H1 (cell line): Measurements from ENCODE around the gene TNFRSF13B. TPM values are rescaled to one million over a fixed set of nuclear protein-coding genes. Genes with fewer than 3 reads are reported as not detected.

Source experiments
- CTCF ChIA-PET: fragments of 300-600 bp; sonication (Branson Sonifier 250); formaldehyde crosslinking; loops from one replicate; lab custom pipeline; 2021; ENCODE audit not compliant: partially characterized antibody; lab: Charles Lee
- POLR2A ChIA-PET: fragments of 300-600 bp; sonication (Branson Sonifier 250); formaldehyde crosslinking; loops from one replicate; lab custom pipeline; 2021; ENCODE audit warnings: inconsistent platforms; ENCODE audit not compliant: partially characterized antibody; lab: Charles Lee
- DNase-seq, 2 experiments: peaks; one replicate each; pipeline versions ENCODE4 v3.0.0 to v3.0.0-alpha.2; 2010 to 2022; ENCODE audit warnings: low spot score in 2 of 2, low read depth in 1 of 2, mixed read lengths in 1 of 2
- FAIRE-seq: peaks from 2 replicates; lab custom pipeline; 2011; peaks lifted over from hg19 to GRCh38; lab: Jason Lieb, UNC
- H2AFZ ChIP-seq: 2 replicates; pipeline ENCODE4 v1.8.1; 2012; ENCODE audit warnings: low read length, inconsistent platforms
- H2AK5ac ChIP-seq: 2 replicates; pipeline ENCODE4 v1.6.1; 2013; ENCODE audit warnings: low read depth, low read length
- H2BK120ac ChIP-seq: replicated peaks from 2 replicates; pipeline ENCODE3; 2013; ENCODE audit warnings: low read depth, low read length, inconsistent platforms
- H2BK12ac ChIP-seq: 2 replicates; pipeline ENCODE4 v1.6.1; 2013; ENCODE audit warnings: low read depth, low read length
- H2BK15ac ChIP-seq: 2 replicates; pipeline ENCODE4 v1.6.1; 2013; ENCODE audit warnings: low read length
- H2BK20ac ChIP-seq: 2 replicates; pipeline ENCODE4 v1.6.1; 2013; ENCODE audit warnings: low read length
- H2BK5ac ChIP-seq: 2 replicates; pipeline ENCODE4 v1.6.1; 2013; ENCODE audit warnings: low read depth, low read length
- H3K14ac ChIP-seq: 2 replicates; pipeline ENCODE4 v1.6.1; 2013; ENCODE audit warnings: inconsistent platforms; ENCODE audit not compliant: insufficient read length
- H3K18ac ChIP-seq: 2 replicates; pipeline ENCODE4 v1.6.1; 2013; ENCODE audit warnings: low read length; ENCODE audit errors: extremely low read depth
- H3K23ac ChIP-seq: 2 replicates; pipeline ENCODE4 v1.6.1; 2013; ENCODE audit warnings: inconsistent platforms; ENCODE audit not compliant: insufficient read length
- H3K23me2 ChIP-seq: 2 replicates; pipeline ENCODE4 v1.6.1; 2013; ENCODE audit warnings: low read depth, low read length
- H3K27ac ChIP-seq: 2 replicates; pipeline ENCODE4 v1.6.1; 2011; ENCODE audit warnings: low read depth, low read length, inconsistent platforms
- H3K27me3 ChIP-seq, 4 experiments: replicated peaks in 1 of 4; 1 replicate in 1 of 4; 2 replicates in 3 of 4; pipeline versions ENCODE4 v1.6.1 to v1.8.1; 2011 to 2013; ENCODE audit warnings: low read length in 3 of 4, mild to moderate bottlenecking in 3 of 4, inconsistent platforms in 2 of 4, mixed read lengths in 2 of 4, moderate library complexity in 1 of 4; ENCODE audit not compliant: control insufficient read depth in 3 of 4, insufficient read depth in 3 of 4; ENCODE audit errors: extremely low read depth in 1 of 4
- H3K36me3 ChIP-seq, 4 experiments: 2 replicates each; pipeline versions ENCODE4 v1.6.1 to v1.8.1; 2011 to 2013; ENCODE audit warnings: mild to moderate bottlenecking in 4 of 4, low read length in 3 of 4, moderate library complexity in 2 of 4, control low read depth in 1 of 4, inconsistent platforms in 1 of 4; ENCODE audit not compliant: insufficient read depth in 4 of 4, control insufficient read depth in 2 of 4
- H3K4ac ChIP-seq: replicated peaks from 2 replicates; pipeline ENCODE3; 2013; ENCODE audit warnings: low read length, low read depth, mixed read lengths, inconsistent platforms; ENCODE audit not compliant: insufficient read length
- H3K4me1 ChIP-seq, 4 experiments: replicated peaks in 1 of 4; 1 replicate in 1 of 4; 2 replicates in 3 of 4; pipeline versions ENCODE4 v1.6.1 to v1.8.1; 2011 to 2013; ENCODE audit warnings: low read length in 3 of 4, inconsistent platforms in 2 of 4, mixed read lengths in 1 of 4; ENCODE audit not compliant: insufficient read depth in 4 of 4, control insufficient read depth in 3 of 4
- H3K4me2 ChIP-seq, 2 experiments: 2 replicates each; pipeline versions ENCODE4 v1.6.1 to v1.8.1; 2011 to 2013; ENCODE audit warnings: low read depth in 2 of 2, low read length in 2 of 2, control low read depth in 1 of 2, inconsistent platforms in 1 of 2, mild to moderate bottlenecking in 1 of 2; ENCODE audit not compliant: insufficient read depth in 1 of 2
- H3K4me3 ChIP-seq, 4 experiments: fragments of 200-600, 300-600 bp in 1 of 4; sonication (generic), shearing (Covaris generic), sonication (Bioruptor Twin) in 1 of 4; 2 replicates each; pipeline versions ENCODE4 v1.5.1 to v1.8.1; 2011 to 2016; ENCODE audit warnings: low read length in 4 of 4, low read depth in 3 of 4, control low read depth in 2 of 4, inconsistent platforms in 2 of 4, mild to moderate bottlenecking in 2 of 4, mixed read lengths in 1 of 4, moderate library complexity in 1 of 4; ENCODE audit not compliant: insufficient read depth in 2 of 4; ENCODE audit errors: extremely low read depth in 1 of 4
- H3K56ac ChIP-seq: replicated peaks from 2 replicates; pipeline ENCODE3; 2013; ENCODE audit warnings: low read depth, mild to moderate bottlenecking, mixed read lengths, low read length, inconsistent platforms; ENCODE audit not compliant: insufficient read length
- H3K79me1 ChIP-seq: 2 replicates; pipeline ENCODE4 v1.6.1; 2013; ENCODE audit warnings: low read depth, low read length, control low read depth
- H3K79me2 ChIP-seq, 2 experiments: 2 replicates each; pipeline versions ENCODE4 v1.6.1 to v1.8.1; 2012 to 2013; ENCODE audit warnings: low read length in 2 of 2, mild to moderate bottlenecking in 2 of 2, inconsistent platforms in 1 of 2; ENCODE audit not compliant: insufficient read depth in 2 of 2, control insufficient read depth in 1 of 2
- H3K9ac ChIP-seq, 4 experiments: replicated peaks in 1 of 4; 1 replicate in 1 of 4; 2 replicates in 3 of 4; pipeline versions ENCODE4 v1.6.1 to v1.8.1; 2011 to 2013; ENCODE audit warnings: low read depth in 3 of 4, low read length in 3 of 4, control low read depth in 2 of 4, mild to moderate bottlenecking in 2 of 4, moderate library complexity in 2 of 4, inconsistent platforms in 1 of 4; ENCODE audit errors: extremely low read depth in 1 of 4
- H3K9me3 ChIP-seq, 2 experiments: 2 replicates each; pipeline versions ENCODE4 v1.6.1 to v1.8.1; 2012 to 2013; ENCODE audit warnings: mild to moderate bottlenecking in 2 of 2, moderate library complexity in 2 of 2, control low read depth in 1 of 2, inconsistent platforms in 1 of 2, low read depth in 1 of 2, low read length in 1 of 2, mixed read lengths in 1 of 2; ENCODE audit not compliant: insufficient read depth in 2 of 2
- H4K20me1 ChIP-seq, 2 experiments: replicated peaks in 1 of 2; 2 replicates each; pipeline versions ENCODE3 to v1.8.1; 2011 to 2013; ENCODE audit warnings: inconsistent platforms in 2 of 2, low read length in 2 of 2, mild to moderate bottlenecking in 1 of 2; ENCODE audit not compliant: insufficient read depth in 2 of 2, control insufficient read depth in 1 of 2
- H4K5ac ChIP-seq: 2 replicates; pipeline ENCODE4 v1.6.1; 2013; ENCODE audit warnings: low read length, low read depth, mixed read lengths, inconsistent platforms; ENCODE audit not compliant: insufficient read length
- H4K8ac ChIP-seq: 2 replicates; pipeline ENCODE4 v1.8.0; 2013; ENCODE audit warnings: mild to moderate bottlenecking, moderate library complexity, low read length, inconsistent platforms; ENCODE audit not compliant: insufficient read depth; ENCODE audit errors: extremely low read depth
- H4K91ac ChIP-seq: replicated peaks from 2 replicates; pipeline ENCODE3; 2013; ENCODE audit warnings: low read length, mixed read lengths, inconsistent platforms; ENCODE audit not compliant: insufficient read length
- CHD2 ChIP-seq: IDR thresholded peaks from 2 replicates; pipeline ENCODE4 v1.6.1; 2012; ENCODE audit warnings: low read length, improper control_type of control experiment
- POLR2A ChIP-seq, 2 experiments: IDR thresholded peaks; 1 replicate in 1 of 2; 2 replicates in 1 of 2; pipeline ENCODE4 v1.6.1; 2011; ENCODE audit warnings: low read depth in 2 of 2, low read length in 2 of 2, mild to moderate bottlenecking in 2 of 2; ENCODE audit errors: control extremely low read depth in 1 of 2
- RAD21 ChIP-seq, 2 experiments: IDR thresholded peaks in 1 of 2; conservative IDR thresholded peaks in 1 of 2; 2 replicates each; pipeline ENCODE4 v1.6.1; 2011; ENCODE audit warnings: low read depth in 2 of 2, low read length in 2 of 2, improper control_type of control experiment in 1 of 2, inconsistent platforms in 1 of 2, mild to moderate bottlenecking in 1 of 2, moderate library complexity in 1 of 2
- RNF2 ChIP-seq: fragments of 200-900, 300-1000 bp; sonication (generic); IDR thresholded peaks from 2 replicates; pipeline ENCODE4 v1.7.1; 2016; ENCODE audit warnings: borderline replicate concordance, low read depth, mild to moderate bottlenecking, antibody characterized with exemption, low read length; ENCODE audit not compliant: poor library complexity, severe bottlenecking; ENCODE audit errors: missing control alignments
- SAP30 ChIP-seq: fragments of 300-600 bp; sonication (generic); IDR thresholded peaks from 2 replicates; pipeline ENCODE4 v1.7.1; 2012; ENCODE audit warnings: low read length, moderate library complexity, mild to moderate bottlenecking, inconsistent platforms; ENCODE audit not compliant: insufficient read depth, insufficient replicate concordance
- WGBS, 2 experiments: shearing (Covaris generic) in 1 of 2; methylation state at CpG; one replicate each; pipeline versions ENCODE4 v1.1.6 to v1.1.7; 2013 to 2015; ENCODE audit warnings: low lambda C conversion rate in 2 of 2, mixed read lengths in 2 of 2, inconsistent platforms in 1 of 2, low coverage in 1 of 2, missing lambda C conversion rate in 1 of 2; ENCODE audit not compliant: insufficient replicate concordance in 2 of 2, insufficient coverage in 1 of 2, insufficient read length in 1 of 2; ENCODE audit errors: extremely low coverage in 1 of 2, missing lambda C conversion rate in 1 of 2; 5-methylcytosine and 5-hydroxymethylcytosine counted together
- polyA plus RNA-seq, 7 experiments: library from polyadenylated mRNA; depleted of rRNA in 3 of 7; stranded (reverse) in 5 of 7; unstranded in 2 of 7; fragments of >200 nt in 5 of 7; fragments of 200-250 nt in 2 of 7; gene quantifications; 1 replicate in 5 of 7; 2 replicates in 1 of 7; 4 replicates in 1 of 7; pipeline versions ENCODE4 v1.2.1 to v1.2.3, GENCODE V29; 2011 to 2013; ENCODE audit warnings: missing spikeins in 2 of 7, mixed read lengths in 2 of 7
- total RNA-seq: library from RNA; stranded (reverse); fragmentation: NEBNext Ultra II Directional; extraction: Animal tissue kit (Norgen Biotek cat#: 25700); gene quantifications from 2 replicates; pipeline ENCODE4 v1.2.1, GENCODE V29; 2021
- TF ChIP-seq, protein P1 (sequence below), 3 experiments: IDR thresholded peaks; 1 replicate in 2 of 3; 2 replicates in 1 of 3; pipeline versions ENCODE4 v1.5.1 to v1.6.1; 2011; ENCODE audit warnings: low read length in 3 of 3, mild to moderate bottlenecking in 3 of 3, inconsistent platforms in 2 of 3, low read depth in 1 of 3, moderate library complexity in 1 of 3; ENCODE audit not compliant: insufficient read depth in 1 of 3; ENCODE audit errors: control extremely low read depth in 1 of 3

TNFRSF13B gene
- total and polyA plus RNA-seq, 2 of the 8 experiments (the other 6 are each of a cell fraction or from before 2014, with no cell fraction given), result not detected

DNA sequence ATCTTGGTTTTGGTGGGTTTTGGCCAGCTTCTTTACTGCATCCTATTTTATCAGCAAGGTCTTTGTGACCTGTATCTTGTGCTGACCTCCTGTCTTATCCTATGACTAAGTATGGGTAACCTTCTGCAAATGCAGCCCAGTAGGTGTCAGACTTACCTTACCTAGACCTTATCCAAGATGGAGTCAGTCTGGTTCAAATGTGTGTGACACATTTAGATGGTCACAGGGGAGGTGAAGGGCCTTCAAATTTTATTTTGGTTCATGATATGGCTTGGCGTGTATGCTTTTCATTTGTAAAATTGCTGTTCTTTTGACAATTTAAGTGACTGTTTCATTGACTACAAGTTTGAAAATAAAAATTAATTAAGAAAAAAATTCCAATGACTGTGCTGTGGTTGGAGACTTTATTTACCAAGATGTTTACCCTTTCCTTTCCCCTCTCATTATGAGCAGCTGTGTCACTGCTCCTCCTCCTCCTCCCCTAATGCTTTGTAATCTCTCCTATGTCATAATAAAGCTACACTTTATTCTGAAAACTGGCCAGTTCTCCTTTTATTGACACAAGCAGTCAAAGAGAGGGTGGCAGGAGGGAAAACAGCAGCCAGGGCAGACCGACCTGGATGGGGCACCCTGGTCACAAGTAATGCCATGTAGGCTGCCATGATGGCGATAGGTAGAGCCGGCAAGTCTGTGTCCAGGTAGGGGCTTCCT is 49.4 kb downstream of the TNFRSF13B start:
- no peak overlapping the region for H3K27ac ChIP-seq
- ChIA-PET POLR2A (no interaction called here), CTCF (interaction anchor here (1.4 to 4.1 kb wide), 3 partner anchors 9 to 70 kb away, joined by 3 to 19 read pairs (median 5); no protein-coding TSS in a partner anchor)
- H3K4me3 ChIP-seq, result no peak overlapping the region
- H3K79me2 ChIP-seq, result no peaks in the 10 kb centered on the region
- no peaks in the 10 kb centered on the region for H3K23me2 ChIP-seq
- peaks cover 0 to 4% (median 0%) of the 10 kb centered on the region in 4 experiments; a peak in 1 of 7 replicates for H3K4me1 ChIP-seq
- no peak overlapping the region for H4K8ac ChIP-seq
- H3K9ac ChIP-seq, result no peak overlapping the region
- WGBS, 2 experiments, result 86% methylated on average over 4 of the region's 4 CpGs; no CpG with 5 or more reads in 1 of the 2 experiments
- H2BK5ac ChIP-seq, result no peak overlapping the region
- DNase-seq (no peak), FAIRE-seq (no peak)
- no peaks in the 10 kb centered on the region for H3K36me3 ChIP-seq
- H3K27me3 ChIP-seq, result no peaks in the 10 kb centered on the region
- no peak overlapping the region for H2BK120ac ChIP-seq
- no peak overlapping the region for H3K18ac ChIP-seq
- H2BK15ac ChIP-seq, result no peak overlapping the region
- no peak overlapping the region for H3K4me2 ChIP-seq
- H3K9me3 ChIP-seq, result no peaks in the 10 kb centered on the region
- H3K14ac ChIP-seq, result no peak overlapping the region
- no peak overlapping the region for H2AFZ ChIP-seq
- H4K20me1 ChIP-seq, result no peaks in the 10 kb centered on the region
- no peak overlapping the region for H2BK12ac ChIP-seq
- no peak overlapping the region for H3K56ac ChIP-seq
- H2BK20ac ChIP-seq, result no peak overlapping the region
- no peak overlapping the region for H3K23ac ChIP-seq
- no peak overlapping the region for H3K4ac ChIP-seq
- no peak overlapping the region for H4K5ac ChIP-seq
- no peak overlapping the region for H4K91ac ChIP-seq
- no peak overlapping the region for H2AK5ac ChIP-seq
- no peaks in the 10 kb centered on the region for H3K79me1 ChIP-seq
- TF ChIP-seq SAP30 (no peak), CHD2 (no peak), RNF2 (no peak), RAD21 (IDR thresholded peaks at IDR 0.05 in 1 of 2, conservative IDR thresholded peaks at IDR 0.05 in 1 of 2; ENCODE audit: low read depth in 2 of 2, low read length in 2 of 2) (peak; percentile 39 to 40), POLR2A (IDR thresholded peaks at IDR 0.05; ENCODE audit: control extremely low read depth in 1 of 2, low read depth in 2 of 2, low read length in 2 of 2) (no peak)
- TF ChIP-seq, protein P1, sequence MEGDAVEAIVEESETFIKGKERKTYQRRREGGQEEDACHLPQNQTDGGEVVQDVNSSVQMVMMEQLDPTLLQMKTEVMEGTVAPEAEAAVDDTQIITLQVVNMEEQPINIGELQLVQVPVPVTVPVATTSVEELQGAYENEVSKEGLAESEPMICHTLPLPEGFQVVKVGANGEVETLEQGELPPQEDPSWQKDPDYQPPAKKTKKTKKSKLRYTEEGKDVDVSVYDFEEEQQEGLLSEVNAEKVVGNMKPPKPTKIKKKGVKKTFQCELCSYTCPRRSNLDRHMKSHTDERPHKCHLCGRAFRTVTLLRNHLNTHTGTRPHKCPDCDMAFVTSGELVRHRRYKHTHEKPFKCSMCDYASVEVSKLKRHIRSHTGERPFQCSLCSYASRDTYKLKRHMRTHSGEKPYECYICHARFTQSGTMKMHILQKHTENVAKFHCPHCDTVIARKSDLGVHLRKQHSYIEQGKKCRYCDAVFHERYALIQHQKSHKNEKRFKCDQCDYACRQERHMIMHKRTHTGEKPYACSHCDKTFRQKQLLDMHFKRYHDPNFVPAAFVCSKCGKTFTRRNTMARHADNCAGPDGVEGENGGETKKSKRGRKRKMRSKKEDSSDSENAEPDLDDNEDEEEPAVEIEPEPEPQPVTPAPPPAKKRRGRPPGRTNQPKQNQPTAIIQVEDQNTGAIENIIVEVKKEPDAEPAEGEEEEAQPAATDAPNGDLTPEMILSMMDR (IDR thresholded peaks at IDR 0.05; ENCODE audit: control extremely low read depth in 1 of 3, insufficient read depth in 1 of 3, low read depth in 1 of 3, low read length in 3 of 3), result peak in 1 of 3 experiments; percentile 3; a peak in 1 of 4 replicates
